ENCODE data around the gene MRPL28.

Gene MRPL28

GRCh38 chr16:401468-402348 is 31.4 kb upstream of the MRPL28 start, which contains the start of gene DECR2:
Gene DECR2, plus strand, starts transcription at chr16:401885. Its CDS starts 79 bp downstream, at chr16:401964.
- Histone ChIP-seq H3K4me2 (peak within 1 kb of the TSS; percentile 95), H4K20me1 (peaks cover 28% of the 10 kb centered on the region), H3K4me3 (peak within 1 kb of the TSS; percentile 89), H3K27me3 (no peaks in the 10 kb centered on the region), H3K27ac (peak within 1 kb of the TSS; percentile 94), H3K4me1 (peaks cover 64% of the 10 kb centered on the region), H3K9me3 (no peaks in the 10 kb centered on the region), H3K36me3 (peaks cover 26% of the 10 kb centered on the region), H3K9ac (peak within 1 kb of the TSS; percentile 88)
- no peak for TF ChIP-seq Cebpa-rat (IDR thresholded peaks at IDR 0.05)

GRCh38 chr16:400061-400591 is 29.8 kb upstream of the MRPL28 start:
- peak overlapping the region; percentile 79; the same call in 1 of the 2 replicates for H3K27ac ChIP-seq
- peaks cover 26% of the 10 kb centered on the region for H3K36me3 ChIP-seq
- H3K4me1 ChIP-seq, result peaks cover 64% of the 10 kb centered on the region
- peak overlapping the region; percentile 88; the same call in 1 of the 2 replicates for H3K9ac ChIP-seq
- no peak for TF ChIP-seq Cebpa-rat (IDR thresholded peaks at IDR 0.05)
- peak overlapping the region; percentile 95 for H3K4me2 ChIP-seq
- no peaks in the 10 kb centered on the region for H3K27me3 ChIP-seq
- H4K20me1 ChIP-seq, result peaks cover 28% of the 10 kb centered on the region
- H3K4me3 ChIP-seq, result peak overlapping the region; percentile 89
- no peaks in the 10 kb centered on the region for H3K9me3 ChIP-seq

GRCh38 chr16:399340-400019 is 29.1 kb upstream of the MRPL28 start:
- peaks cover 26% of the 10 kb centered on the region for H3K36me3 ChIP-seq
- H3K27ac ChIP-seq, result 0 out of 2 replicates have a peak overlapping the region, but pooled peaks have one; percentile 79
- H3K9ac ChIP-seq, result 0 out of 2 replicates have a peak overlapping the region, but pooled peaks have one; percentile 4
- no peaks in the 10 kb centered on the region for H3K9me3 ChIP-seq
- H4K20me1 ChIP-seq, result peaks cover 28% of the 10 kb centered on the region
- H3K27me3 ChIP-seq, result no peaks in the 10 kb centered on the region
- peak overlapping the region; percentile 95; the same call in 1 of the 2 replicates for H3K4me2 ChIP-seq
- TF ChIP-seq Cebpa-rat (IDR thresholded peaks at IDR 0.05), result no peak
- H3K4me3 ChIP-seq, result no peak overlapping the region
- H3K4me1 ChIP-seq, result peaks cover 62% of the 10 kb centered on the region

- Histone ChIP-seq H4K20me1 (peaks cover 28% of the 10 kb centered on the region), H3K27ac (no peak overlapping the region), H3K36me3 (peaks cover 26% of the 10 kb centered on the region), H3K9ac (peak overlapping the region; percentile 24; the same call in 1 of the 2 replicates), H3K9me3 (no peaks in the 10 kb centered on the region), H3K4me1 (peaks cover 62% of the 10 kb centered on the region), H3K4me2 (peak overlapping the region; percentile 95), H3K27me3 (no peaks in the 10 kb centered on the region), H3K4me3 (no peak overlapping the region)
- TF ChIP-seq Cebpa-rat (IDR thresholded peaks at IDR 0.05), result no peak
Measured at GRCh38 chr16:398561-399339, 28.4 kb upstream of the MRPL28 start.

- TF ChIP-seq Cebpa-rat (IDR thresholded peaks at IDR 0.05), result no peak
- H3K4me2 ChIP-seq, result peak overlapping the region; percentile 95
- 0 out of 2 replicates have a peak overlapping the region, but pooled peaks have one; percentile 24 for H3K9ac ChIP-seq
- H3K4me1 ChIP-seq, result peaks cover 59% of the 10 kb centered on the region
- H3K9me3 ChIP-seq, result no peaks in the 10 kb centered on the region
- no peaks in the 10 kb centered on the region for H3K27me3 ChIP-seq
- H3K27ac ChIP-seq, result peak overlapping the region; percentile 35; the same call in 1 of the 2 replicates
- peaks cover 26% of the 10 kb centered on the region for H3K36me3 ChIP-seq
- H3K4me3 ChIP-seq, result peak overlapping the region; percentile 40
- H4K20me1 ChIP-seq, result peaks cover 28% of the 10 kb centered on the region
Measured at GRCh38 chr16:397736-398332, 27.5 kb upstream of the MRPL28 start.

- H3K9ac ChIP-seq, result peak within 1 kb of the TSS; percentile 92
- peaks cover 53% of the 10 kb centered on the region for H3K4me1 ChIP-seq
- no peak for TF ChIP-seq Cebpa-rat (IDR thresholded peaks at IDR 0.05)
- peak within 1 kb of the TSS; percentile 81 for H3K4me3 ChIP-seq
- H4K20me1 ChIP-seq, result peaks cover 28% of the 10 kb centered on the region
- H3K9me3 ChIP-seq, result no peaks in the 10 kb centered on the region
- peak within 1 kb of the TSS; percentile 95 for H3K4me2 ChIP-seq
- H3K27me3 ChIP-seq, result no peaks in the 10 kb centered on the region
- peaks cover 26% of the 10 kb centered on the region for H3K36me3 ChIP-seq
- H3K27ac ChIP-seq, result peak within 1 kb of the TSS; percentile 95
Measured at GRCh38 chr16:397135-397661, 26.9 kb upstream of the MRPL28 start, which contains the start of gene NME4. Gene NME4, plus strand, starts transcription at chr16:397199. Its CDS starts 24 bp downstream, at chr16:397223.

- Histone ChIP-seq H3K9ac (peak overlapping the region; percentile 57), H3K36me3 (peaks cover 26% of the 10 kb centered on the region), H3K9me3 (no peaks in the 10 kb centered on the region), H3K27me3 (no peaks in the 10 kb centered on the region), H3K27ac (no peak overlapping the region; the same call in 1 of the 2 replicates), H3K4me2 (peak overlapping the region; percentile 79), H4K20me1 (peaks cover 28% of the 10 kb centered on the region), H3K4me3 (peak overlapping the region; percentile 81), H3K4me1 (peaks cover 51% of the 10 kb centered on the region)
- TF ChIP-seq Cebpa-rat (IDR thresholded peaks at IDR 0.05), result no peak
Measured at GRCh38 chr16:396605-397004, 26.3 kb upstream of the MRPL28 start.

GRCh38 chr16:396199-396598 is 25.9 kb upstream of the MRPL28 start:
- Histone ChIP-seq H3K9ac (no peak overlapping the region; the same call in 1 of the 2 replicates), H3K4me3 (peak overlapping the region; percentile 81), H3K4me2 (peak overlapping the region; percentile 79), H3K36me3 (peaks cover 26% of the 10 kb centered on the region), H3K27ac (no peak overlapping the region), H3K9me3 (no peaks in the 10 kb centered on the region), H3K27me3 (no peaks in the 10 kb centered on the region), H3K4me1 (peaks cover 51% of the 10 kb centered on the region), H4K20me1 (peaks cover 28% of the 10 kb centered on the region)
- TF ChIP-seq Cebpa-rat (IDR thresholded peaks at IDR 0.05), result no peak

Measured in BLaER1 (cell line).